ENCODE measurements around the gene PEAR1.

DNA sequence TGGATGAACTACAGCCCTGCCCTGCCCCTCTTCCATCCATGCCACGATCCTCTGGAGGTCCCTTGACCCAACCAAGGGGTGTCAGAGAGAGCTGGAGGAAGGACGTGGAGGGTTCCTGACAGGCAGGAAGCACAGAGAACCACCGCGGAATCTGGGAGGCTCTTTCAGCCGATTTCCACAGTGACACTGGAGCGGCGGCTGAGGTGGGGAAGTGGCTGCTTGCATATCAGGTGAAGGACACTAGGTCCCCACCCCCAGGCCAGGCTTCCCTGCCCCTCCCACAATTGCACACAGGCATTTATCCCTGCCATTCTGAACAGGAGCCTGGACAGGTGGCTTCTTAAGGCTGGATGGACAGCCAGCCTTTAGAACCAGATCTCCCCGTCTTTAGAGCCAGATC is 44.4 kb downstream of the PEAR1 start:
- TF ChIP-seq, protein P1, sequence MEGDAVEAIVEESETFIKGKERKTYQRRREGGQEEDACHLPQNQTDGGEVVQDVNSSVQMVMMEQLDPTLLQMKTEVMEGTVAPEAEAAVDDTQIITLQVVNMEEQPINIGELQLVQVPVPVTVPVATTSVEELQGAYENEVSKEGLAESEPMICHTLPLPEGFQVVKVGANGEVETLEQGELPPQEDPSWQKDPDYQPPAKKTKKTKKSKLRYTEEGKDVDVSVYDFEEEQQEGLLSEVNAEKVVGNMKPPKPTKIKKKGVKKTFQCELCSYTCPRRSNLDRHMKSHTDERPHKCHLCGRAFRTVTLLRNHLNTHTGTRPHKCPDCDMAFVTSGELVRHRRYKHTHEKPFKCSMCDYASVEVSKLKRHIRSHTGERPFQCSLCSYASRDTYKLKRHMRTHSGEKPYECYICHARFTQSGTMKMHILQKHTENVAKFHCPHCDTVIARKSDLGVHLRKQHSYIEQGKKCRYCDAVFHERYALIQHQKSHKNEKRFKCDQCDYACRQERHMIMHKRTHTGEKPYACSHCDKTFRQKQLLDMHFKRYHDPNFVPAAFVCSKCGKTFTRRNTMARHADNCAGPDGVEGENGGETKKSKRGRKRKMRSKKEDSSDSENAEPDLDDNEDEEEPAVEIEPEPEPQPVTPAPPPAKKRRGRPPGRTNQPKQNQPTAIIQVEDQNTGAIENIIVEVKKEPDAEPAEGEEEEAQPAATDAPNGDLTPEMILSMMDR (IDR thresholded peaks at IDR 0.05; ENCODE audit: insufficient read depth, low read length, poor library complexity, severe bottlenecking) = no peak
- TF ChIP-seq EZH2phosphoT487 (conservative IDR thresholded peaks at IDR 0.05; ENCODE audit: low read length) = no peak

Data from SU-DHL-6 (cell line).